22Rv1 (cell line): ENCODE results near the gene KRTAP10-5.

Source experiments
- CTCF ChIP-seq: fragments of 450-650 bp; IDR thresholded peaks from 2 replicates; pipeline ENCODE4 v1.5.1; 2017; ENCODE audit warnings: mild to moderate bottlenecking
- ZFX ChIP-seq: fragments of 450-650 bp; IDR thresholded peaks from 2 replicates; pipeline ENCODE4 v1.6.1; 2017; ENCODE audit warnings: antibody characterized with exemption, borderline replicate concordance

DNA sequence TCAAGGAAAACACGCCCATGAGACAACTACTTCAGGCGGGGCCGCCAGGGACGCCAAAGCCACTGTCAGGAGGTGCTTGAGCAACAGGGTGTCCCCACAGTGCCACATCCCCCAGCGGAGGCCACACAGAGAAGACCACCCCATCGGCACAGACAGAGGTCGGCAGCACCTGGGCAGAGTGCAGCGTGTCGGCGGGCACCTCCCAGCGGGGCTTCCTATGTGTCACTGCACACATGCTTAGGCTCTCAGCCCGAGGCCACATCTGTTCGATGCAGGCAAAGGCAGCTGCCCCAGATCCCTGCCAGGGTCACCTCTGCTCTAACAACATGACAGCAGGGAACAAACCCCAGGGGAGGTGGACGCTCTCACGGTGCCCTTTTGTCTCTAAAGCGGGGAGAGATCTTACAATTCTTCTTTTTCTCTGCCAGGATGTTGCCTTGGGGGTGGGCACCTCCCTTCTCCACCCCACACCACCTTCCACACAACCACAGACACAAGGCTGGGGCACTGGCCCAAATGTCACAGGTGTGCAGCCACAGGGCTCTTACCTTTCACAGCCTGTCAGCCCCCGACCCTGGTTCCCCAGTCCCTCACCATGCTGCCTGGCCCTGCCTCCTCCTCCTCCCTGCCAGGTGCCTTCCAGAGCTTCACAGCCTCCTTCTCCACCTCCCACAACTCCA lies 35.6 kb upstream of the KRTAP10-5 start:
- TF ChIP-seq CTCF (no peak), ZFX (no peak)
